Thoracic aorta (tissue), 2 donors: ENCODE measurements around the gene C11orf21. TPM values are rescaled to one million over a fixed set of nuclear protein-coding genes. Genes with fewer than 3 reads are reported as not detected.

ENCODE experiments used
- ATAC-seq: fragments of 150-250 bp; one replicate; pipeline ENCODE4 v1.8.0; 2017; ENCODE audit warnings: low read depth; ENCODE audit not compliant: insufficient number of reproducible peaks, low FRiP score
- DNase-seq: peaks from one replicate; pipeline ENCODE4 v3.0.0-alpha.2; 2020; ENCODE audit warnings: low spot score
- H3K27ac ChIP-seq, 2 donors: fragments of 200-600 bp; sonication (generic); 1 replicate in 1 of 2; 2 replicates in 1 of 2; pipeline ENCODE4 v1.5.1; 2016; ENCODE audit warnings: mild to moderate bottlenecking in 2 of 2, moderate library complexity in 2 of 2
- H3K27me3 ChIP-seq: fragments of 200-600 bp; sonication (generic); replicated peaks from 2 replicates; pipeline ENCODE4 v1.6.0; 2016; ENCODE audit warnings: mild to moderate bottlenecking; ENCODE audit not compliant: insufficient read depth
- H3K36me3 ChIP-seq: fragments of 200-600 bp; sonication (generic); one replicate; pipeline ENCODE4 v1.5.1; 2016
- H3K4me1 ChIP-seq, 2 donors: fragments of 200-600 bp; sonication (generic); 1 replicate in 1 of 2; 2 replicates in 1 of 2; pipeline versions ENCODE4 v1.5.1 to v1.6.0; 2016; ENCODE audit warnings: low read depth in 2 of 2, mild to moderate bottlenecking in 1 of 2; ENCODE audit not compliant: control insufficient read depth in 1 of 2
- H3K4me3 ChIP-seq: fragments of 200-600 bp; sonication (generic); 2 replicates; pipeline ENCODE4 v1.5.1; 2016; ENCODE audit warnings: mild to moderate bottlenecking
- H3K9me3 ChIP-seq: fragments of 200-600 bp; sonication (generic); 2 replicates; pipeline ENCODE4 v1.5.1; 2016
- CTCF ChIP-seq: fragments of 200-600 bp; sonication (generic); IDR thresholded peaks from one replicate; pipeline ENCODE4 v1.5.1; 2019; ENCODE audit warnings: antibody characterized with exemption
- total RNA-seq, 2 donors: library from RNA; depleted of rRNA; stranded (reverse); fragments of >200 nt; gene quantifications; one replicate each; pipeline versions ENCODE4 v1.1.0 to v1.2.3, GENCODE V29; 2016

The C11orf21 gene
- total RNA-seq, 2 donors from 2014 or later, result 1.1 to 4.3 TPM

- peaks cover 0 to under 1% of the 10 kb centered on the region in 2 donors for H3K4me1 ChIP-seq
- no peak for TF ChIP-seq CTCF
- no peak overlapping the region for H3K4me3 ChIP-seq
- H3K9me3 ChIP-seq, result no peaks in the 10 kb centered on the region
- DNase-seq, result no peak
- H3K27me3 ChIP-seq, result no peaks in the 10 kb centered on the region
- ATAC-seq, result no peak
- no peak overlapping the region for H3K27ac ChIP-seq
- H3K36me3 ChIP-seq, result no peaks in the 10 kb centered on the region
These were observed 4.7 kb downstream of the C11orf21 start for GRCh38 chr11:2296913-2297622.

GRCh38 chr11:2295971-2296912, 5.5 kb downstream of the C11orf21 start:
- no peak for DNase-seq

GRCh38 chr11:2294926-2295290, 6.8 kb downstream of the C11orf21 start:
- TF ChIP-seq CTCF, result no peak
- Histone ChIP-seq H3K27me3 (no peaks in the 10 kb centered on the region), H3K9me3 (no peaks in the 10 kb centered on the region), H3K36me3 (no peaks in the 10 kb centered on the region), H3K4me1 (no peaks in the 10 kb centered on the region), H3K4me3 (no peak overlapping the region), H3K27ac (no peak overlapping the region)
- DNase-seq (no peak), ATAC-seq (no peak)

More at GRCh38 chr11:2295971-2296912, 5.5 kb downstream of the C11orf21 start:
- H3K27ac ChIP-seq, result no peak overlapping the region
- no peaks in the 10 kb centered on the region for H3K4me1 ChIP-seq
- H3K4me3 ChIP-seq, result no peak overlapping the region
- TF ChIP-seq CTCF, result no peak
- H3K36me3 ChIP-seq, result no peaks in the 10 kb centered on the region
- no peaks in the 10 kb centered on the region for H3K27me3 ChIP-seq
- H3K9me3 ChIP-seq, result no peaks in the 10 kb centered on the region
- no peak for ATAC-seq

- H3K36me3 ChIP-seq, result no peaks in the 10 kb centered on the region
- no peaks in the 10 kb centered on the region for H3K4me1 ChIP-seq
- H3K9me3 ChIP-seq, result no peaks in the 10 kb centered on the region
- H3K27me3 ChIP-seq, result no peaks in the 10 kb centered on the region
- no peak overlapping the region for H3K27ac ChIP-seq
- DNase-seq (no peak), ATAC-seq (no peak)
- no peak overlapping the region for H3K4me3 ChIP-seq
- no peak for TF ChIP-seq CTCF
These were observed 7.5 kb downstream of the C11orf21 start for GRCh38 chr11:2293984-2294925.
